ENCODE results near the gene FGF11. TPM values are rescaled to one million over a fixed set of nuclear protein-coding genes. Genes with fewer than 3 reads are reported as not detected.

FGF11 gene
- total and polyA plus RNA-seq, 2 of the 13 experiments (the other 11 are each of a cell fraction or from before 2014, with no cell fraction given) = 0.20 to 7.6 TPM

GRCh38 chr17:7435676-7436555, 3.4 kb upstream of the FGF11 start (continued):
- TF ChIP-seq CTCF (CRISPR knock-in tag; IDR thresholded peaks at IDR 0.05) (peak; percentile 56), ESRRA (CRISPR knock-in tag; IDR thresholded peaks at IDR 0.05; ENCODE audit: low read depth) (no peak), ZNF563 (CRISPR knock-in tag; IDR thresholded peaks at IDR 0.05) (0 out of 2 replicates have a peak, but pooled peaks have one; percentile 33), ZNF18 (CRISPR knock-in tag; IDR thresholded peaks at IDR 0.05; ENCODE audit: insufficient replicate concordance) (peak; percentile 73), TGIF2 (CRISPR knock-in tag; IDR thresholded peaks at IDR 0.05) (peak; percentile 16; the same call in 1 of the 2 replicates), TFAP4 (IDR thresholded peaks at IDR 0.05; ENCODE audit: borderline replicate concordance, low read depth) (peak; percentile 61; the same call in 1 of the 2 replicates), MXD1 (CRISPR knock-in tag; IDR thresholded peaks at IDR 0.05) (no peak; the same call in 1 of the 2 replicates), CBX5 (CRISPR knock-in tag; IDR thresholded peaks at IDR 0.05; ENCODE audit: borderline replicate concordance) (no peak), AKAP8 (CRISPR knock-in tag; IDR thresholded peaks at IDR 0.05) (no peak), ZNF660 (CRISPR knock-in tag; IDR thresholded peaks at IDR 0.05; ENCODE audit: borderline replicate concordance, low read depth) (no peak), ZNF616 (CRISPR knock-in tag; IDR thresholded peaks at IDR 0.05; ENCODE audit: low read depth) (no peak), ATF1 (CRISPR knock-in tag; IDR thresholded peaks at IDR 0.05) (no peak), HNF1B (CRISPR knock-in tag; IDR thresholded peaks at IDR 0.05) (0 out of 2 replicates have a peak, but pooled peaks have one; percentile 36), ZNF556 (CRISPR knock-in tag; IDR thresholded peaks at IDR 0.05; ENCODE audit: borderline replicate concordance) (no peak), PCBP1 (IDR thresholded peaks at IDR 0.05; ENCODE audit: borderline replicate concordance, low read depth, low read length) (0 out of 2 replicates have a peak, but pooled peaks have one; percentile 19), PATZ1 (CRISPR knock-in tag; IDR thresholded peaks at IDR 0.05) (peak; percentile 68; the same call in 1 of the 2 replicates), TEF (CRISPR knock-in tag; IDR thresholded peaks at IDR 0.05) (no peak), HOXD1 (CRISPR knock-in tag; IDR thresholded peaks at IDR 0.05) (0 out of 2 replicates have a peak, but pooled peaks have one; percentile 7)

Measured in HepG2 (cell line).